ENCODE data around the gene PCNT. TPM values are rescaled to one million over a fixed set of nuclear protein-coding genes. Genes with fewer than 3 reads are reported as not detected.

The PCNT gene
- total RNA-seq, 2 donors from 2014 or later = 15.1 to 32.5 TPM

GRCh38 chr21:46345861-46346260 lies 21.9 kb downstream of the PCNT start:
- peaks cover 14% of the 10 kb centered on the region for H3K36me3 ChIP-seq

GRCh38 chr21:46346296-46347202 lies 22.6 kb downstream of the PCNT start:
- H3K9me3 ChIP-seq = no peaks in the 10 kb centered on the region
- H3K27ac ChIP-seq = no peak overlapping the region
- intact Hi-C loops (cut with DNase I) = no loop called here
- H3K4me3 ChIP-seq = no peak overlapping the region
- H3K36me3 ChIP-seq = peaks cover 18% of the 10 kb centered on the region
- H3K4me1 ChIP-seq = no peaks in the 10 kb centered on the region
- no peak for TF ChIP-seq CTCF (IDR thresholded peaks at IDR 0.05)
- DNase-seq = no peak
- H3K27me3 ChIP-seq = no peaks in the 10 kb centered on the region
- no peak overlapping the region for H3K9ac ChIP-seq (ENCODE audit: low read depth in 2 of 2, low read length in 2 of 2)

More at GRCh38 chr21:46345861-46346260, 21.9 kb downstream of the PCNT start:
- Histone ChIP-seq H3K9me3 (no peaks in the 10 kb centered on the region), H3K27ac (no peak overlapping the region), H3K27me3 (no peaks in the 10 kb centered on the region), H3K4me1 (no peaks in the 10 kb centered on the region), H3K9ac (ENCODE audit: low read depth in 2 of 2, low read length in 2 of 2) (no peak overlapping the region), H3K4me3 (no peak overlapping the region)
- TF ChIP-seq CTCF (IDR thresholded peaks at IDR 0.05) = no peak
- intact Hi-C loops (cut with DNase I) = no loop called here
- no peak for DNase-seq

- no peaks in the 10 kb centered on the region for H3K4me1 ChIP-seq
- peaks cover 24% of the 10 kb centered on the region for H3K36me3 ChIP-seq
- H3K27me3 ChIP-seq = no peaks in the 10 kb centered on the region
- no peaks in the 10 kb centered on the region for H3K9me3 ChIP-seq
- no peak for TF ChIP-seq CTCF (IDR thresholded peaks at IDR 0.05)
- no peak for DNase-seq
- H3K9ac ChIP-seq (ENCODE audit: low read depth in 2 of 2, low read length in 2 of 2) = no peak overlapping the region
- intact Hi-C loops (cut with DNase I) = no loop called here
- H3K4me3 ChIP-seq = no peak overlapping the region
- no peak overlapping the region for H3K27ac ChIP-seq
Measured at GRCh38 chr21:46347203-46347550, 23.2 kb downstream of the PCNT start.

- Histone ChIP-seq H3K4me3 (no peak overlapping the region), H3K9ac (ENCODE audit: low read depth in 2 of 2, low read length in 2 of 2) (no peak overlapping the region), H3K27ac (no peak overlapping the region), H3K36me3 (peaks cover 30% of the 10 kb centered on the region), H3K9me3 (no peaks in the 10 kb centered on the region), H3K4me1 (no peaks in the 10 kb centered on the region), H3K27me3 (no peaks in the 10 kb centered on the region)
- TF ChIP-seq CTCF (IDR thresholded peaks at IDR 0.05) = no peak
- no peak for DNase-seq
- intact Hi-C loops (cut with DNase I) = no loop called here
Measured at GRCh38 chr21:46347791-46348381, 23.9 kb downstream of the PCNT start.

GRCh38 chr21:46349134-46349760 lies 25.3 kb downstream of the PCNT start:
- TF ChIP-seq CTCF (IDR thresholded peaks at IDR 0.05) = no peak
- Histone ChIP-seq H3K4me1 (no peaks in the 10 kb centered on the region), H3K36me3 (peaks cover 34% of the 10 kb centered on the region), H3K4me3 (no peak overlapping the region), H3K9me3 (no peaks in the 10 kb centered on the region), H3K27ac (no peak overlapping the region), H3K27me3 (no peaks in the 10 kb centered on the region), H3K9ac (ENCODE audit: low read depth in 2 of 2, low read length in 2 of 2) (no peak overlapping the region)
- intact Hi-C loops (cut with DNase I) = no loop called here
- DNase-seq = no peak
